ENCODE results near the gene LAMC3. TPM values are rescaled to one million over a fixed set of nuclear protein-coding genes. Genes with fewer than 3 reads are reported as not detected.

LAMC3 gene
- total RNA-seq, 2 experiments from 2014 or later, result 0.27 TPM

GRCh38 chr9:131025953-131026858, 17.2 kb downstream of the LAMC3 start:
- Mint-ChIP-seq H3K36me3 (ENCODE audit: low read depth) (no peaks in the 10 kb centered on the region), H3K4me1 (no peaks in the 10 kb centered on the region), H3K4me3 (no peak overlapping the region), H3K9me3 (no peaks in the 10 kb centered on the region), H3K27ac (no peak overlapping the region), H3K27me3 (peaks cover 2% of the 10 kb centered on the region)
- ChIA-PET POLR2A (no interaction called here), CTCF (interaction anchor here (0.6 kb wide), 1 partner anchor 277 kb away, joined by 4 read pairs; no protein-coding TSS in a partner anchor)
- no peak for DNase-seq

GRCh38 chr9:131027048-131027871, 18.3 kb downstream of the LAMC3 start:
- H3K27ac Mint-ChIP-seq, result no peak overlapping the region
- DNase-seq, result no peak
- H3K36me3 Mint-ChIP-seq (ENCODE audit: low read depth), result no peaks in the 10 kb centered on the region
- H3K4me1 Mint-ChIP-seq, result no peaks in the 10 kb centered on the region
- H3K27me3 Mint-ChIP-seq, result peaks cover 2% of the 10 kb centered on the region
- H3K4me3 Mint-ChIP-seq, result no peak overlapping the region
- CTCF ChIA-PET, result no interaction called here
- no peaks in the 10 kb centered on the region for H3K9me3 Mint-ChIP-seq
- POLR2A ChIA-PET, result no interaction called here

- no peak overlapping the region for H3K4me3 Mint-ChIP-seq
- ChIA-PET CTCF (no interaction called here), POLR2A (no interaction called here)
- H3K27me3 Mint-ChIP-seq, result peaks cover 2% of the 10 kb centered on the region
- no peak overlapping the region for H3K27ac Mint-ChIP-seq
- no peak for DNase-seq
- no peaks in the 10 kb centered on the region for H3K9me3 Mint-ChIP-seq
- no peaks in the 10 kb centered on the region for H3K4me1 Mint-ChIP-seq
- H3K36me3 Mint-ChIP-seq (ENCODE audit: low read depth), result no peaks in the 10 kb centered on the region
Measured at GRCh38 chr9:131027872-131028179, 18.9 kb downstream of the LAMC3 start.

GRCh38 chr9:131028221-131028884, 19.4 kb downstream of the LAMC3 start:
- H3K27ac Mint-ChIP-seq, result no peak overlapping the region
- POLR2A ChIA-PET, result no interaction called here

GRCh38 chr9:131028931-131029573, 20.1 kb downstream of the LAMC3 start:
- DNase-seq, result no peak
- H3K27me3 Mint-ChIP-seq, result peaks cover 2% of the 10 kb centered on the region
- H3K27ac Mint-ChIP-seq, result no peak overlapping the region
- H3K9me3 Mint-ChIP-seq, result no peaks in the 10 kb centered on the region
- no peaks in the 10 kb centered on the region for H3K36me3 Mint-ChIP-seq (ENCODE audit: low read depth)
- ChIA-PET POLR2A (no interaction called here), CTCF (interaction anchor here (0.7 kb wide), 1 partner anchor 29 kb away, joined by 4 read pairs; no protein-coding TSS in a partner anchor)
- no peak overlapping the region for H3K4me3 Mint-ChIP-seq
- H3K4me1 Mint-ChIP-seq, result no peaks in the 10 kb centered on the region

More at GRCh38 chr9:131028221-131028884, 19.4 kb downstream of the LAMC3 start:
- H3K27me3 Mint-ChIP-seq, result peaks cover 2% of the 10 kb centered on the region
- CTCF ChIA-PET, result no interaction called here
- no peaks in the 10 kb centered on the region for H3K4me1 Mint-ChIP-seq
- no peak overlapping the region for H3K4me3 Mint-ChIP-seq
- no peaks in the 10 kb centered on the region for H3K9me3 Mint-ChIP-seq
- H3K36me3 Mint-ChIP-seq (ENCODE audit: low read depth), result no peaks in the 10 kb centered on the region
- no peak for DNase-seq

- Mint-ChIP-seq H3K27me3 (peaks cover 2% of the 10 kb centered on the region), H3K9me3 (no peaks in the 10 kb centered on the region), H3K36me3 (ENCODE audit: low read depth) (no peaks in the 10 kb centered on the region), H3K4me1 (no peaks in the 10 kb centered on the region), H3K4me3 (no peak overlapping the region), H3K27ac (no peak overlapping the region)
- POLR2A ChIA-PET, result no interaction called here
- DNase-seq, result no peak
- CTCF ChIA-PET, result interaction anchor here (0.7 to 0.8 kb wide), 2 partner anchors 9 to 29 kb away, joined by 4 to 5 read pairs; no protein-coding TSS in a partner anchor
Measured at GRCh38 chr9:131029574-131029952, 20.6 kb downstream of the LAMC3 start.

- H3K36me3 Mint-ChIP-seq (ENCODE audit: low read depth), result no peaks in the 10 kb centered on the region
- H3K4me1 Mint-ChIP-seq, result no peaks in the 10 kb centered on the region
- H3K27ac Mint-ChIP-seq, result no peak overlapping the region
- CTCF ChIA-PET, result interaction anchor here (0.5 to 1.5 kb wide), 4 partner anchors 10 to 145 kb away, joined by 3 to 5 read pairs (median 5); partner anchors contain the start of gene AIF1L
- POLR2A ChIA-PET, result no interaction called here
- H3K27me3 Mint-ChIP-seq, result peaks cover 2% of the 10 kb centered on the region
- no peak overlapping the region for H3K4me3 Mint-ChIP-seq
- no peak for DNase-seq
- H3K9me3 Mint-ChIP-seq, result no peaks in the 10 kb centered on the region
Measured at GRCh38 chr9:131030239-131031004, 21.4 kb downstream of the LAMC3 start.

- CTCF ChIA-PET, result interaction anchor here (0.5 to 1.5 kb wide), 3 partner anchors 33 to 144 kb away, joined by 3 to 5 read pairs (median 5); partner anchors contain the start of gene AIF1L
- H3K27me3 Mint-ChIP-seq, result no peaks in the 10 kb centered on the region
- POLR2A ChIA-PET, result interaction anchor here (0.6 kb wide), 1 partner anchor 94 kb away, joined by 3 read pairs; the partner anchor contains the start of gene NUP214
- no peaks in the 10 kb centered on the region for H3K4me1 Mint-ChIP-seq
- no peaks in the 10 kb centered on the region for H3K36me3 Mint-ChIP-seq (ENCODE audit: low read depth)
- no peak for DNase-seq
- H3K9me3 Mint-ChIP-seq, result no peaks in the 10 kb centered on the region
- H3K27ac Mint-ChIP-seq, result no peak overlapping the region
- H3K4me3 Mint-ChIP-seq, result no peak overlapping the region
Measured at GRCh38 chr9:131031005-131031641, 22.1 kb downstream of the LAMC3 start.

GRCh38 chr9:131031642-131032005, 22.6 kb downstream of the LAMC3 start:
- ChIA-PET CTCF (interaction anchor here (1.2 kb wide), 1 partner anchor 65 kb away, joined by 3 read pairs; the partner anchor contains the start of gene AIF1L), POLR2A (interaction anchor here (0.6 kb wide), 1 partner anchor 94 kb away, joined by 3 read pairs; the partner anchor contains the start of gene NUP214)
- H3K27ac Mint-ChIP-seq, result no peak overlapping the region
- DNase-seq, result no peak
- H3K27me3 Mint-ChIP-seq, result no peaks in the 10 kb centered on the region
- no peaks in the 10 kb centered on the region for H3K9me3 Mint-ChIP-seq
- H3K4me1 Mint-ChIP-seq, result no peaks in the 10 kb centered on the region
- no peaks in the 10 kb centered on the region for H3K36me3 Mint-ChIP-seq (ENCODE audit: low read depth)
- H3K4me3 Mint-ChIP-seq, result no peak overlapping the region

- ChIA-PET POLR2A (no interaction called here), CTCF (no interaction called here)
- no peak for DNase-seq
- Mint-ChIP-seq H3K9me3 (no peaks in the 10 kb centered on the region), H3K27ac (no peak overlapping the region), H3K36me3 (ENCODE audit: low read depth) (no peaks in the 10 kb centered on the region), H3K27me3 (no peaks in the 10 kb centered on the region), H3K4me1 (no peaks in the 10 kb centered on the region), H3K4me3 (no peak overlapping the region)
Measured at GRCh38 chr9:131032384-131032783, 23.4 kb downstream of the LAMC3 start.

GRCh38 chr9:131033269-131034224, 24.6 kb downstream of the LAMC3 start:
- H3K9me3 Mint-ChIP-seq, result no peaks in the 10 kb centered on the region
- CTCF ChIA-PET, result no interaction called here
- no peak overlapping the region for H3K27ac Mint-ChIP-seq
- H3K36me3 Mint-ChIP-seq (ENCODE audit: low read depth), result no peaks in the 10 kb centered on the region
- H3K4me1 Mint-ChIP-seq, result no peaks in the 10 kb centered on the region
- H3K27me3 Mint-ChIP-seq, result no peaks in the 10 kb centered on the region
- POLR2A ChIA-PET, result no interaction called here
- no peak overlapping the region for H3K4me3 Mint-ChIP-seq
- DNase-seq, result no peak
